GM19193 (cell line): Measurements from ENCODE around the gene FAT1.

ENCODE experiments used
- POLR2A ChIP-seq: IDR thresholded peaks from 4 replicates; pipeline ENCODE4 v1.6.1; 2011; ENCODE audit not compliant: insufficient read depth, insufficient read length; ENCODE audit errors: extremely low read depth

Gene FAT1

GRCh38 chr4:186566068-186566467, 157.6 kb downstream of the FAT1 start:
- TF ChIP-seq POLR2A, result no peak

DNA sequence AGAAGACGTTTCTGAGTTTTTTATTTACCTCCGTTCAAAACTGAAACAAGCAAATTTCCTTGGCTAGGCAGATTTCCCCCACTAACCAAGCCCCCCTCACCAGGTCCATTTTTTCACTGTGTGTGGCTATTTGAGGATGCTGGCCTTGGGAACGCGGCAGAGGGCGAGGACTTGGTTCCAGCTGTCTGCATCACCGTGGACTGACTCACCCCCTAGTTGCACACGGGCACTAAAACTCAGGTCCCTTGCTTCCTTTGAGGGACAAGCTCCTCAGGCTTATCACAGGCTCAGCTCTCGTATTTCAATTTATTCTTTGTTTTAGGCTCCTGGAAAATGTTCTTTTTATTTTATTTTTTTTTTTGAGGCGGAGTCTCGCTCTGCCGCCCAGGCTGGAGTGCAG, 159.9 kb downstream of the FAT1 start:
- no peak for TF ChIP-seq POLR2A

DNA sequence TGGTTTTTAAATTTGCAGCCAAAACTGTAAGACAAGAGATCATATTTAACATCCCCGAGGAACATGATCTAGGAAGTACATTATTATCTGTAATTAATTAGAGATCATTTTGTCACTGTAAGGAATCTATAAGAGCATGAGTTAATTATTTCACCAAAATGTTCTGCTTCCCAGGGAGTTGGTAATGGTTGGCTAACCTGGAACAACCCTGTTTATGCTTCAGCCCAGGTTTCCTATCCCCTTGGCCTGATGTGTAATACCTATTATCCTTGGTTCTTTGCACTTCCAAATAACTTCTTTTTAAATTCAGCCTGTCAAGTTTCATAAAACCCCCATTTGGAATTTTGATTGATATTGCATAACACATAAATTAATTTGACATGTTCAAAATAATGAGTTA, 161.9 kb downstream of the FAT1 start:
- TF ChIP-seq POLR2A, result no peak

DNA sequence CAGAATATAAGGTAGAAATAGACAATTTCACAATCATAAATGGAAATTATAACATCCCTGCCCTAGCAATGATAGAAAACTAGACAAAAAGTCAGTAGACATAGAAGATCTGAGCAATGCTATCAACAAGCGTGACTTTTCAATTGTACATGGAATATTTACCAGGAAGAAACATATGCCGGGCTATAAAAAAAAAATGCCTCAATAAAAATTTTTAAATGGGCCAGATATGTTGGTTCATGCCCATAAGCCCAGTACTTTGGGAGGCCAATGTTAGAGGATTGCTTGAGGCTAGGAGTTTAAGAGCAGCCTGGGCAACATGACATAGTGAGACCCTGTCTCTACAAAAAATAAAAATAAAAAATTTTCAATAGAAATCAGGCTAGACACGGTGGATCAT, 163.0 kb downstream of the FAT1 start:
- TF ChIP-seq POLR2A, result no peak

GRCh38 chr4:186557486-186557885, 166.2 kb downstream of the FAT1 start:
- no peak for TF ChIP-seq POLR2A

DNA sequence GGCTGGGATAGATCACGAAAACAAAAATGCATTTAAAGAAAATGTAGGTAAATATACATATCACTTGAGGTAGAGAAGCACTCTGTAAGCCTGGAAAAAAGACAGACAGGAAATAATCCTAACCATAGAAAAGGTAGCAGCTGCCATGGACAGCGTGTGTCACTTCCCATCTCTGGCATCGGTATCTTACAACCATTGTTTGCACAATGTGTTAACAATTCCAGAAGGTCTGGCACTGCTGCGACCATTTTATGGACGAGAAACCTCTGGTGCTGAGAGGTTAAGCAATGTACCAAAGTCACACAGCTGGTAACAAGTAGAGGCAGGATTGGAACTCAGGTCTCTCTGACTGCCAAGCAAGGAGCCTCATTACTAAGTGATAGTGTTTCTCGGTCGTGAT, 166.6 kb downstream of the FAT1 start:
- TF ChIP-seq POLR2A, result no peak

GRCh38 chr4:186554914-186555827, 168.5 kb downstream of the FAT1 start, which contains the start of gene MTNR1A:
TSS of gene MTNR1A (minus strand) at chr4:186555567. CDS start at chr4:186555365, 202 bp downstream.
- no peak for TF ChIP-seq POLR2A

- no peak for TF ChIP-seq POLR2A
These were observed 169.1 kb downstream of the FAT1 start for GRCh38 chr4:186554539-186554913.

GRCh38 chr4:186553717-186554116, 169.9 kb downstream of the FAT1 start:
- no peak for TF ChIP-seq POLR2A

- TF ChIP-seq POLR2A, result no peak
These were observed 171.8 kb downstream of the FAT1 start for GRCh38 chr4:186551849-186552248.

- TF ChIP-seq POLR2A, result no peak
These were observed 178.2 kb downstream of the FAT1 start for GRCh38 chr4:186545436-186545835.

GRCh38 chr4:186543206-186543605, 180.4 kb downstream of the FAT1 start:
- TF ChIP-seq POLR2A, result no peak

GRCh38 chr4:186541801-186542200, 181.9 kb downstream of the FAT1 start:
- TF ChIP-seq POLR2A, result no peak

- no peak for TF ChIP-seq POLR2A
These were observed 185.7 kb downstream of the FAT1 start for GRCh38 chr4:186537843-186538521.
